GM23338 (cell line): Measurements from ENCODE around the gene ELFN2.

Source experiments
- CTCF ChIP-seq, 2 experiments: fragments of 200-600 bp in 1 of 2; sonication (generic) in 1 of 2; conservative IDR thresholded peaks; 2 replicates each; pipeline versions ENCODE4 v1.5.1 to v1.6.1; 2016 to 2017; ENCODE audit warnings: antibody characterized with exemption in 2 of 2, low read depth in 2 of 2, mild to moderate bottlenecking in 2 of 2, moderate library complexity in 1 of 2
- EZH2 ChIP-seq: fragments of 200-600 bp; sonication (generic); IDR thresholded peaks from one replicate; pipeline ENCODE4 v1.8.0; 2017; ENCODE audit warnings: antibody characterized with exemption, mild to moderate bottlenecking, low read depth; ENCODE audit not compliant: unreplicated experiment

- TF ChIP-seq CTCF (conservative IDR thresholded peaks at IDR 0.05; ENCODE audit: low read depth in 2 of 2) (no peak), EZH2 (no peak)
Observed at GRCh38 chr22:37356922-37357321, 70.4 kb downstream of the ELFN2 start.
